DND-41 (cell line): ENCODE data around the gene EXOSC2.

ENCODE experiments used
- ATAC-seq: fragments of 200-7000 bp; cut with Tn5 transposase; 3 replicates; pipeline ENCODE4 v1.9.1; 2021; ENCODE audit warnings: low read depth; ENCODE audit not compliant: insufficient read depth
- DNase-seq: peaks from one replicate; pipeline ENCODE4 v3.0.0-alpha.2; 2020
- H2AFZ ChIP-seq: 2 replicates; pipeline ENCODE4 v1.6.0; 2012; ENCODE audit warnings: low read depth, low read length
- H3K27ac ChIP-seq: 2 replicates; pipeline ENCODE4 v1.5.1; 2012; ENCODE audit warnings: low read length, inconsistent platforms
- H3K27me3 ChIP-seq: fragments of 200-600 bp; sonication (generic); 2 replicates; pipeline ENCODE4 v1.6.0; 2012; ENCODE audit warnings: low read length, mild to moderate bottlenecking, inconsistent platforms; ENCODE audit not compliant: insufficient read depth, poor library complexity
- H3K36me3 ChIP-seq: 2 replicates; pipeline ENCODE4 v1.5.1; 2012; ENCODE audit warnings: low read length, inconsistent platforms; ENCODE audit not compliant: insufficient read depth
- H3K4me1 ChIP-seq: 2 replicates; pipeline ENCODE4 v1.5.1; 2012; ENCODE audit warnings: mild to moderate bottlenecking, low read length; ENCODE audit not compliant: insufficient read depth
- H3K4me2 ChIP-seq: 2 replicates; pipeline ENCODE4 v1.6.0; 2012; ENCODE audit warnings: mild to moderate bottlenecking, moderate library complexity, low read length, inconsistent platforms; ENCODE audit not compliant: insufficient read depth
- H3K4me3 ChIP-seq, 2 experiments: fragments of 200-600 bp in 1 of 2; shearing (Covaris generic) in 1 of 2; 2 replicates each; pipeline ENCODE4 v1.5.1; 2012 to 2016; ENCODE audit warnings: inconsistent platforms in 2 of 2, low read length in 2 of 2, mild to moderate bottlenecking in 2 of 2, low read depth in 1 of 2, moderate library complexity in 1 of 2
- H3K79me2 ChIP-seq: 2 replicates; pipeline ENCODE4 v1.6.0; 2012; ENCODE audit warnings: low read length, inconsistent platforms; ENCODE audit not compliant: insufficient read depth
- H3K9ac ChIP-seq: 2 replicates; pipeline ENCODE4 v1.6.0; 2012; ENCODE audit warnings: low read depth, mild to moderate bottlenecking, inconsistent platforms, low read length, moderate library complexity
- H3K9me3 ChIP-seq: 2 replicates; pipeline ENCODE4 v1.5.1; 2012; ENCODE audit warnings: low read length, moderate library complexity, mild to moderate bottlenecking, inconsistent platforms; ENCODE audit not compliant: insufficient read depth, severe bottlenecking
- H4K20me1 ChIP-seq: 2 replicates; pipeline ENCODE4 v1.6.0; 2012; ENCODE audit warnings: low read length; ENCODE audit not compliant: insufficient read depth
- EZH2 ChIP-seq: IDR thresholded peaks from 3 replicates; pipeline ENCODE4 v1.6.1; 2012; ENCODE audit warnings: borderline replicate concordance, low read depth, mild to moderate bottlenecking, moderate library complexity, low read length, inconsistent platforms; ENCODE audit not compliant: severe bottlenecking
- TF ChIP-seq, protein P1 (sequence below): IDR thresholded peaks from 2 replicates; pipeline ENCODE4 v1.5.1; 2012; ENCODE audit warnings: borderline replicate concordance, low read length, moderate library complexity, mild to moderate bottlenecking; ENCODE audit not compliant: poor library complexity, severe bottlenecking; ENCODE audit errors: extremely low read depth

Gene EXOSC2

GRCh38 chr9:130711469-130711868 is 17.9 kb downstream of the EXOSC2 start:
- Histone ChIP-seq H2AFZ (no peak overlapping the region), H4K20me1 (peaks cover 4% of the 10 kb centered on the region; the same call in 1 of the 2 replicates), H3K4me2 (no peak overlapping the region), H3K27ac (no peak overlapping the region), H3K9me3 (no peaks in the 10 kb centered on the region), H3K36me3 (no peaks in the 10 kb centered on the region), H3K79me2 (peaks cover 34% of the 10 kb centered on the region), H3K4me1 (peaks cover 38% of the 10 kb centered on the region), H3K9ac (no peak overlapping the region), H3K27me3 (no peaks in the 10 kb centered on the region), H3K4me3 (no peak overlapping the region)
- no peak for TF ChIP-seq EZH2
- TF ChIP-seq, protein P1, sequence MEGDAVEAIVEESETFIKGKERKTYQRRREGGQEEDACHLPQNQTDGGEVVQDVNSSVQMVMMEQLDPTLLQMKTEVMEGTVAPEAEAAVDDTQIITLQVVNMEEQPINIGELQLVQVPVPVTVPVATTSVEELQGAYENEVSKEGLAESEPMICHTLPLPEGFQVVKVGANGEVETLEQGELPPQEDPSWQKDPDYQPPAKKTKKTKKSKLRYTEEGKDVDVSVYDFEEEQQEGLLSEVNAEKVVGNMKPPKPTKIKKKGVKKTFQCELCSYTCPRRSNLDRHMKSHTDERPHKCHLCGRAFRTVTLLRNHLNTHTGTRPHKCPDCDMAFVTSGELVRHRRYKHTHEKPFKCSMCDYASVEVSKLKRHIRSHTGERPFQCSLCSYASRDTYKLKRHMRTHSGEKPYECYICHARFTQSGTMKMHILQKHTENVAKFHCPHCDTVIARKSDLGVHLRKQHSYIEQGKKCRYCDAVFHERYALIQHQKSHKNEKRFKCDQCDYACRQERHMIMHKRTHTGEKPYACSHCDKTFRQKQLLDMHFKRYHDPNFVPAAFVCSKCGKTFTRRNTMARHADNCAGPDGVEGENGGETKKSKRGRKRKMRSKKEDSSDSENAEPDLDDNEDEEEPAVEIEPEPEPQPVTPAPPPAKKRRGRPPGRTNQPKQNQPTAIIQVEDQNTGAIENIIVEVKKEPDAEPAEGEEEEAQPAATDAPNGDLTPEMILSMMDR: no peak
- no peak for ATAC-seq
- DNase-seq: no peak

GRCh38 chr9:130712564-130713285 is 19.1 kb downstream of the EXOSC2 start:
- no peaks in the 10 kb centered on the region for H4K20me1 ChIP-seq
- peak overlapping the region; percentile 84 for H3K4me2 ChIP-seq
- DNase-seq (peak; percentile 96), ATAC-seq (peak; percentile 96)
- no peaks in the 10 kb centered on the region for H3K36me3 ChIP-seq
- peak overlapping the region; percentile 82 for H3K27ac ChIP-seq
- no peaks in the 10 kb centered on the region for H3K9me3 ChIP-seq
- no peak for TF ChIP-seq EZH2
- TF ChIP-seq, protein P1: no peak
- H3K4me3 ChIP-seq: peak overlapping the region; percentile 54 to 68; a peak in 3 of 4 replicates
- peak overlapping the region; percentile 84 for H3K9ac ChIP-seq
- H3K79me2 ChIP-seq: peaks cover 46% of the 10 kb centered on the region
- H3K4me1 ChIP-seq: peaks cover 45% of the 10 kb centered on the region
- no peaks in the 10 kb centered on the region for H3K27me3 ChIP-seq
- peak overlapping the region; percentile 94 for H2AFZ ChIP-seq

DNA sequence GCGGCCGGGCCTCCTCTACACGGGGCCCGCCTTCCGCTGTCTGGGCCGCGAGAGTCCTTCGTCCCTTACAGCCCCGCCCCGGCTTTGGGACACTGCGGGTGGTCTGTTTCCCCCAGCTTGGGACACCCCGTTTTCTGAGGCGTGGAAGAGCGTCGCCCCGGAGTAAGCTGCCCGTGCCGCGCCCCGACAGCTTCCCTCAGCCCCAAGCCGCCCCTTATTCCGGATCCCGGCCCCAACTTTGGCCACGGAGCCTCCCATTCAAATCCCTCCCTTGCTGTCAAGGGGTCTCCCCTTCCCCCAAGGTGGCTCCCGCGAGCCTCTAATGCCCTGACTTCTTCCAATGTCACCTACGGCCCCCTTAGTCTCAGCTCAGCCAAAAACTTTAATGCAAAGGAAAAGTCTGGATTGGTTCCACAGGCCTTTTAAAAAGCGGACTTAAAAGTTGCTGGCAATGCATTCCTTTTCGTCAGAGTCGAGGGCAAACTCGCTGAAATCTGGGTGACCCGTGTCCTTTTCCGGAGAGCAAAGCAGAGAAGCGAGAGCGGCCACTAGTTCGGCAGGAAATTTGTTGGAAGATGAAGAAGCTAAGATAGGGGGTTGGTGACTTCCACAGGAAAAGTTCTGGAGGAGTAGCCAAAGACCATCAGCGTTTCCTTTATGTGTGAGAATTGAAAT is 19.8 kb downstream of the EXOSC2 start:
- Histone ChIP-seq H3K9me3 (no peaks in the 10 kb centered on the region), H3K4me3 (peak overlapping the region; percentile 54 to 68; a peak in 3 of 4 replicates), H3K4me2 (peak overlapping the region; percentile 84), H3K79me2 (peaks cover 49% of the 10 kb centered on the region), H3K4me1 (peaks cover 45% of the 10 kb centered on the region), H3K36me3 (no peaks in the 10 kb centered on the region), H4K20me1 (no peaks in the 10 kb centered on the region), H3K9ac (peak overlapping the region; percentile 84), H2AFZ (peak overlapping the region; percentile 84), H3K27ac (peak overlapping the region; percentile 82), H3K27me3 (no peaks in the 10 kb centered on the region)
- TF ChIP-seq, protein P1: peak; percentile 19
- TF ChIP-seq EZH2: no peak
- ATAC-seq (no peak), DNase-seq (peak; percentile 15)
